ENCODE measurements around the gene FBXO40.
"Not testable (repeated sequence)": the region's sequence is repeated elsewhere in the genome, so short reads cannot be mapped to it uniquely, and the experiment has no call there.

FBXO40 gene, protein sequence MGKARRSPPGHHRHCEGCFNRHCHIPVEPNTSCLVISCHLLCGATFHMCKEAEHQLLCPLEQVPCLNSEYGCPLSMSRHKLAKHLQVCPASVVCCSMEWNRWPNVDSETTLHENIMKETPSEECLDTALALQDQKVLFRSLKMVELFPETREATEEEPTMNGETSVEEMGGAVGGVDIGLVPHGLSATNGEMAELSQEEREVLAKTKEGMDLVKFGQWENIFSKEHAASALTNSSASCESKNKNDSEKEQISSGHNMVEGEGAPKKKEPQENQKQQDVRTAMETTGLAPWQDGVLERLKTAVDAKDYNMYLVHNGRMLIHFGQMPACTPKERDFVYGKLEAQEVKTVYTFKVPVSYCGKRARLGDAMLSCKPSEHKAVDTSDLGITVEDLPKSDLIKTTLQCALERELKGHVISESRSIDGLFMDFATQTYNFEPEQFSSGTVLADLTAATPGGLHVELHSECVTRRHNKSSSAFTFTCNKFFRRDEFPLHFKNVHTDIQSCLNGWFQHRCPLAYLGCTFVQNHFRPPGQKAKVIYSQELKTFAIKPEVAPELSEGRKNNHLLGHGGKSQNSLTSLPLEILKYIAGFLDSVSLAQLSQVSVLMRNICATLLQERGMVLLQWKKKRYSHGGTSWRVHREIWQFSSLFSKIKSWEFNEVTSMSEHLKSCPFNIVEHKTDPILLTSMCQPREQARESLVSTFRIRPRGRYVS

DNA sequence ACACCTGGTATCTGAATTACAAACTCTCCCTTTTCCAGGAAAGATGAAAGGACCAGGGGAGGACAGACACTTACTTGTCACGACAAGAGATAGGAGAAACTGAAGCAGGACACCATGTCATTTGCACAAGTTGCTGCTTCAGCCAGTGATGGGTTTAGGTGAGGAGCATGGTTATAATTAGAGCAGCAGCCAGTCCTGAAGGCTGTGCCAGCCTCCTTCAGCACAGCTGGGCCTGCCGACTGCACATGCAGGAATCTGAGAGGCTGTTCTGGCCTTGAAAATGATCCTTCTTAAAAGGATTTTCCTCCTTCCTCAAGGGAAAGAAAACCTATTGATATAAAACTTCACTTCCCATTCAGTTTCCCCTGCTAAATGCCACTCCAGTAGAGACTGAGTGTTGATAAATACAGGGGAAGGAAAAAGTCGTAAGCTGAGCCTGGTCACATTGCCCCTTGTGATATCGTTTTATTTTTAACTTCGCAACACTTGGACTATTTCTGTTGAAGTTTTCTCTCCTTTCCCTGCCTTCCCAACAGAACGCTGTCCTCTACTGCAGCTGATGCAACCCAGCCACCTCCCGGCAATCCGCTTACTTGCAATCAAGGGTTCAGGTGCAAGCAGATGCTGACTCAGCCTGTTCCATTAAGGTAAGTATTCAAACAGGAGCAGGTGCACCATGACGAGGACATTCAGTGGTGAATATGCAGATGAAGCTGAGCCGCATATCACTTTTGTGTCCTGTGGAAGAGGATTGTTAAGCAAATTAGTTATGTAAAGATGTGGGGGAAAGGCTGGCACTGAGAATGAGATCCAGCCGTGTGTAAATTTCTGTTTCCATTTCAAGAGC is at the start of gene FBXO40:
FBXO40 (plus strand) TSS at position 524 of the 847 bp plus-strand sequence. CDS start 27,197 bp downstream, outside the sequence.
- FAIRE-seq, result no peak

DNA sequence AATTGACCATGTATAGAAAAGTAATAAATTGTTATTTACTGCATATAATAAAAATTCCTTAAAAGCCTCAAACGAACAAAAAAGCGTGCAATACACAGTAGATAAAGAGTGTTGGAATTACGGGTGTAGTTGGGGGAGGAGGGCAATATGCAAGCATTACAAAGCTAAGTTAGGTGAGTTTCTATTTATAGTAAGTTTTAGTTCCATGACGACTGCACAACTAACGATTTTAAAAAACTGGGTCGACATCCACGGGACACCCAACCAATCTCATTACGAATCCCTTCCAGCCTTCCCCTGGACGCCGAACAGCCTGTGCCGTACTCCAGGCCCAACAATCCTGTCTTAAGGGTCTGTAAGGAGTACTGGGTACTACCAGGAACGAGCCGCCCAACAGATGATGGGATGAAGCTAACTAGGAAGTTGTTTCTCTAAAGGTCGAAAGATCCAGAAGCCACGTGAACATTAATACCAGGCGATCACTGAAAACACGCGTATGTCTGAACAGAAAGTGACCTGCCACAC is 48.1 kb upstream of the FBXO40 start:
- FAIRE-seq, result no peak

GRCh38 chr3:121545574-121546455 is 47.4 kb upstream of the FBXO40 start, which contains the start of gene POLQ:
Gene POLQ (minus strand): TSS chr3:121545988. CDS start chr3:121545877, 111 bp downstream.
- FAIRE-seq, result peak; percentile 96

- no peak for FAIRE-seq
Observed at GRCh38 chr3:121552379-121552778, 40.8 kb upstream of the FBXO40 start.

- no peak for FAIRE-seq
Observed at GRCh38 chr3:121552797-121553196, 40.4 kb upstream of the FBXO40 start.

GRCh38 chr3:121557426-121557934 is 35.7 kb upstream of the FBXO40 start:
- no peak for FAIRE-seq

DNA sequence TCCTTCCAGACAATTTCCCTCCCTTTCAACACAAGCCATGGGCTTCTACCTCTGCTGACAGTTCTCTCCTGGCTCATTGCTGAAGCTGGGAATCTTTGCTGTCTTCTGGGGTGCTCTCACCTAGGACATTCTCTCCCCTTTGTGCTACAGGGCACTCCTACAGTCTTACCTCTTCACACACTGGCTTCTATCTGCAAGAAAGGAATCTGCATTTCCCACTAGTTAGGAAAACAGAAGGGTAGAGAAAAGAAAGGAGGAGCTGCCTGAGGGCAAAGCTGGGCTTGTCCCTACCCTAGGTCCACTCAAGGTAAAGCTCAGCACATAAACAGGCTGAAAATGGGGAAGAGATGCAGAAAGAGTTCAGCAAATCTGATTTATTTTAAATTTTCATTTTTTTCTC is 31.0 kb upstream of the FBXO40 start:
- FAIRE-seq, result no peak

- no peak for FAIRE-seq
Observed at GRCh38 chr3:121566773-121567172, 26.4 kb upstream of the FBXO40 start.

GRCh38 chr3:121567649-121568048 is 25.5 kb upstream of the FBXO40 start, which contains the start of gene ARGFX:
Gene ARGFX (plus strand): TSS chr3:121567949. CDS start chr3:121570714, 2,765 bp downstream.
- FAIRE-seq, result no peak

DNA sequence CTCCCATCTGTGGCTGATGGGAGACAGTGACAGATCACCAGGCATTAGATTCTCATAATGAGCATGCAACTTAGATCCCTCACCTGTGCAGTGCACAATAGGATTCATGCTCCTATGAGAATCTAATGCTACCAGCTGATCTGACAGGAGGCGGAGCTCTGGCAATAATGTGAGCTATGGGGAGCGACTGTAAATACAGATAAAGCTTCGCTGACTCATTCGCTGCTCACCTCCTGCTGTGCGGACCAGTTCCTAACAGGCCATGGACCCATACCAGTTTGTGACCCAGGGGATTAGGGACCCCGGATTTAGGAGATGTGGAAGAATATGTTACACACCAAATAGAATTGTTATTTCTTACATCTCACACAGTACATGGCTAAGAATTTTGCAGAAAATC is 18.7 kb upstream of the FBXO40 start:
- FAIRE-seq, result no peak

- no peak for FAIRE-seq
Observed at GRCh38 chr3:121581691-121582090, 11.5 kb upstream of the FBXO40 start.

DNA sequence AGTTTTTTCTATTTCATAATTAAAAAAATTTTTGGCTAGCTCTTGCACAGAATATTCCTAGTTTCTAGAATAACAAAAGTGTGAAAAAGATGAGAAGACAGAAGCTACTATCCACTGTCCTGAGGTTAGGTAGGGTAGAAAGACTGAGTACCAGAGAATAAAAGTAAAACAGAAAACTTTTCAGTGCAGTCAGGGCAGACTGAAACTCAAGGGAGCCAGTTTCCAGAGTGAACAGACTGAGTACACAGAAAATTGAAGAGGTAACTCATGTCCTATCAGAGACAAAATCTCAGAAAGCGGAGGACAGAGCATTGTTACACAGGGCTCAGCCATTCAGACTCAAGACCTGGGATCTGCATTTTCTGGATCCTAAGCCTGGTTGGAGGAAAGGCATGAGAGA is 8.8 kb upstream of the FBXO40 start:
- FAIRE-seq, result no peak

DNA sequence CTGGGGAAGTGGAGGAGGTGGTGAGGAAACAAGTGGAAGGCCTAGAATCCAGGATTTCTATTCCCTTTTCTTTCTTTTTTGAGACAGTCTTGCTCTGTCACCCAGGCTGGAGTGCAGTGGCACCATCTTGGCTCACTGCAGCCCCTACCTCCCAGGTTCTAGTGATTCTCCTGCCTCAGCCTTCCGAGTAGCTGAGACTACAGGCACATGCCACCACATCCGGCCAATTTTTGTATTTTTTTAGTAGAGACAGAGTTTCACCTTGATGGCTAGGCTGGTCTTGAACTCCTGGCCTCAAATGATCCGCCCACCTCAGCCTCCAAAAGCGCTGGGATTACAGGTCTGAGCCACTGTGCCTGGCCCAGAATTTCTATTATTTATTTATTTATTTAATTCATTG is 627 bp downstream of the FBXO40 start:
- FAIRE-seq, result not testable (repeated sequence)

DNA sequence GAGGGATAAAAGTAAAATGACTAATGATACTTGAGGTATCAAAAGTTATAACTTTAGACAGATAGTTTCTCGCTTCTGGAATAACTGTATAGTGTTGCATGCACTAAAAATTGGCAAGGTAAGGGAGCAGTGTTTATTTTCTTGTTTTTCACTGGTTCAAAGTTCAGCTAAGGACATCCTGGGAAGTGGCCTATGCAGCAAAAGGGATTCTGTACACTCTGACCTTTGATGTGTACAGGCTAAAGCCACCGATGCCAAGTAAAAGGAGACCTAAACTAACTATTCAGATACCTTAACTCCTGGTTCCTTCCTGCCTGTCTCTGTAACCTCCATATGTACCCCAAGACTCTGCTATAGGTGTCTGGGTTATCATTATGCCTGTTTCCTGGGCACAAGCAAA is 1.7 kb downstream of the FBXO40 start:
- no peak for FAIRE-seq

GRCh38 chr3:121595765-121596406 is 2.7 kb downstream of the FBXO40 start:
- FAIRE-seq, result no peak

DNA sequence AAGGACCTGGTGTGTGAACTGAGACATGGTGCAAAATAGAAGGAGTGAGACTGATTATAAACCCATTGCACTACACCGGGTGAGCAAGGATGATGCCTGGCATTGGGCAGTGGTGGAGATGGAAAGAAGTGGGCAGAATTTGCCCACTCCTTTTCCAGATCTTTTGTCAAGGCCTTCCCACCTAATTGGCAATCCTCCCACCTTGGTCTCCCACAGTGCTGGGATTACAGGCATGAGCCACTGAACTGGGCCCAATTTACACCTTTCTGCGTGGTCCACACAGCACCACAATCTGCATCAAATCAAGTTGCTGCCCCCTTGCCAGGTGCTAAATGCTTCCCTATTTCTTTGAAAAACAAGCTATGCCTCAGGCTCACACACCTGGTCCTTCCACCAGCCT is 5.4 kb downstream of the FBXO40 start:
- FAIRE-seq, result no peak

DNA sequence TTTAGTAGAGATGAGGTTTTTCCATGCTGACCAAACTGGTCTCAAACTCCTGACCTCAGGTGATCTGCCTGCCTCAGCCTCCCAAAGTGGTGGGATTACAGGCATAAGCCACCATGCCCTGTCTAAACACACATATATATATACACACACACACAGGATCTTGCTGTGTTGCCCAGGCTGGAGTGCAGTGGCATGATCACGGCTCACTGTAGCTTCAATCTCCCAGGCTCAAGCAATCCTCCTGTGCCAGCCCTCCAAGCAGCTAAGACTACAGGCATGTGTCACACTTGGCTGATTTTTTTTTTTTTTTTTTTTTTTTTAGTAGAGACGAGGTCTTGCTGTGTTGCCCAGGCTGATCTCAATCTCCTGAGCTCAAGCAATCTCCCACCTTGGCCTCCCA is 6.7 kb downstream of the FBXO40 start:
- not testable (repeated sequence) for FAIRE-seq

DNA sequence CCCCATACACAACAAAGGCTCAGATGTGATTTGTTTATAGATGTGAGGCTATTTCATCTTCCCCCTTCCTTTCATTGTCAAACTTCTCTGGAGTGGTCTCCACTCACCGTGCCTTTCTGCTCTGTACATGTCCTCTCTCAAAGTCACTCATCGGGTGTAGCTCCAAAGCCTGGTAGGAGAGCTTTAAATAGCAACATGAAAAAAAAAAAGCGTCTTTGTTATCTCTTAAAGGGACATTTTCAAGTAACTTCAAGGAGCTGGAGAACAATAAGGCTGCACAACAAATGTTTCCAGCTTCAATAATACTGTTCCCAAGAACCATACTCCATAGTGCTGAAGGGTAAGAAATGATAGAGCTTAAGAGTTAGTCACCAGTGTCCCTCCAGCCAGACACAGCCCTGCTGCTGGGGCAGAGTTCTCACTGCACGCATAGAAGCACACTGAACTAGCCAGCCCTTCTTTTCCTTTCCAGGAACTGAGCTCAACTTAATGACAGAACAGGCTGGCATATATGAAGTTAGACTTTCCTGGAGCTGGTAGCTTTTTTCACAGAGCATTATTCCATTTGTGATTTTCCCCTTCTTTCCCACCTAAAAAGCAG is 8.1 kb downstream of the FBXO40 start:
- FAIRE-seq, result no peak

- no peak for FAIRE-seq
Observed at GRCh38 chr3:121604759-121605158, 11.6 kb downstream of the FBXO40 start.

DNA sequence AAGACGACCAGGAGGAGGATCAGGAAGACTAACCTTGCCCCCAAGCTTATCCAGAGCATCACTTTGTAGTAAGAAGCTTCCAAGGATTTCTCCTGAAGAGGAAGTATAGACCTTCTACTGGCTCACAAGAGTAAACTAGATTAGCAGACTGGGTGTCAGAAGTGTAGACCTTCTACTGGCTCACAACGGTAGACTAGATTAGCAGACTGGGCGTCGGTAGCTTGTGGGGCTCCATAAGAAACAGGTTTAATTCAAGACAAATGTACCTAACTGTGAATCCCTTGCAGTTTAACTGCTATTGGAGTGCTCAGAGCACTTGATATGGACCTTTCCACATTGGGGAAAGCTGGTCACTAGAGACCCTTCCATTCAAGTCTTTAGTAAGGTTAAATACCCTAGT is 12.9 kb downstream of the FBXO40 start:
- FAIRE-seq, result no peak

DNA sequence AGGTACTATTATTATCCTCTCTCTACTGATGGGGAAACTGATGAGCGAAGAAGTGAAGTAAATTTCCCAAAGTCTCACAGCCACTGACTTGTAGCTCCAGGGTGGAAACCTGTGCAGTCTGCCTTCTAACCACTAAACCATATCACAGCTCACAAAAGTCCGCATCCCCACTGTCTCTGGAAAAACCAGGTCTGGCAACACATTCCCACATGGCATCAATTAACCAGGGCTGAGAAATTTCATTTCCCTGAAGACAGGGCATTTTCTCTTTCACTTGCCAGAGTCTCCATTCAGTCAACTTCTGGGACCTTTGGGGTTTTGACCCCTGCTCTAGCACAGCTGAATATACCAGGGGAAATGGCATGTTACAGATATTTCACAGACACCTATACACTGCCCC is 26.5 kb downstream of the FBXO40 start:
- FAIRE-seq, result no peak
